Measurements from ENCODE around the gene GLO1.

GLO1 gene

GRCh38 chr6:38697846-38698245 is 5.1 kb downstream of the GLO1 start:
- Histone ChIP-seq H3K9ac (ENCODE audit: low read length) (no peak overlapping the region), H2AFZ (ENCODE audit: low read length) (no peak overlapping the region), H3K4me3 (ENCODE audit: low read depth, low read length, poor library complexity, severe bottlenecking) (no peak overlapping the region), H3K79me2 (ENCODE audit: insufficient read depth, low read length) (peaks cover 61% of the 10 kb centered on the region), H3F3A (ENCODE audit: insufficient read depth, low read length) (no peaks in the 10 kb centered on the region), H3K36me3 (ENCODE audit: insufficient read depth, low read length) (peaks cover 64% of the 10 kb centered on the region), H3K9me2 (ENCODE audit: low read depth, low read length) (no peaks in the 10 kb centered on the region), H3K4me1 (ENCODE audit: insufficient read depth, low read length, severe bottlenecking) (no peaks in the 10 kb centered on the region), H4K20me1 (ENCODE audit: insufficient read depth, low read length) (no peaks in the 10 kb centered on the region), H3K9me3 (ENCODE audit: low read length) (peaks cover 4% of the 10 kb centered on the region), H3K27me3 (ENCODE audit: insufficient read depth, low read length) (no peaks in the 10 kb centered on the region), H3K4me2 (ENCODE audit: low read length) (no peak overlapping the region), H3K27ac (ENCODE audit: low read depth, low read length, poor library complexity, severe bottlenecking) (no peak overlapping the region)
- TF ChIP-seq EZH2 (IDR thresholded peaks at IDR 0.05; ENCODE audit: borderline replicate concordance, low read length): no peak
- TF ChIP-seq, protein P1, sequence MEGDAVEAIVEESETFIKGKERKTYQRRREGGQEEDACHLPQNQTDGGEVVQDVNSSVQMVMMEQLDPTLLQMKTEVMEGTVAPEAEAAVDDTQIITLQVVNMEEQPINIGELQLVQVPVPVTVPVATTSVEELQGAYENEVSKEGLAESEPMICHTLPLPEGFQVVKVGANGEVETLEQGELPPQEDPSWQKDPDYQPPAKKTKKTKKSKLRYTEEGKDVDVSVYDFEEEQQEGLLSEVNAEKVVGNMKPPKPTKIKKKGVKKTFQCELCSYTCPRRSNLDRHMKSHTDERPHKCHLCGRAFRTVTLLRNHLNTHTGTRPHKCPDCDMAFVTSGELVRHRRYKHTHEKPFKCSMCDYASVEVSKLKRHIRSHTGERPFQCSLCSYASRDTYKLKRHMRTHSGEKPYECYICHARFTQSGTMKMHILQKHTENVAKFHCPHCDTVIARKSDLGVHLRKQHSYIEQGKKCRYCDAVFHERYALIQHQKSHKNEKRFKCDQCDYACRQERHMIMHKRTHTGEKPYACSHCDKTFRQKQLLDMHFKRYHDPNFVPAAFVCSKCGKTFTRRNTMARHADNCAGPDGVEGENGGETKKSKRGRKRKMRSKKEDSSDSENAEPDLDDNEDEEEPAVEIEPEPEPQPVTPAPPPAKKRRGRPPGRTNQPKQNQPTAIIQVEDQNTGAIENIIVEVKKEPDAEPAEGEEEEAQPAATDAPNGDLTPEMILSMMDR (IDR thresholded peaks at IDR 0.05; ENCODE audit: low read length): no peak

DNA sequence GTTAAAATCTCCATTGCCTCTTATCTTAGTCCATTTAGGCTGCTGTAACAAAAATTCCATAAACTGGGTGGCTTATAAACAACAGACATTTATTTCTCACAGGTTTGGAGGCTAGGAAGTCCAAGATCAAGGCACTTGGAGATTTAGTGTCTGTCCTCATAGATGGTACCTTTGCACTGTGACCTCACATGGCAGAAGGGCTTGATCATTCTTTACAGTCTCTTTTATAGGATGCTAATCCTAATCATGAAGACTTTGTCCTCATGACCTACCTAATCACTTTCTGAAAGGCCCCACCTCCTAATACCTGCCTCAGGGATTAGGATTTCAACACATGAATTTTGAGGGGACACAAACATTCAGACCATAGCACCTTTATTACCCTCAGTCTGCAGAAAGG is 6.6 kb downstream of the GLO1 start:
- Histone ChIP-seq H3F3A (ENCODE audit: insufficient read depth, low read length) (no peaks in the 10 kb centered on the region), H3K27me3 (ENCODE audit: insufficient read depth, low read length) (no peaks in the 10 kb centered on the region), H3K9me2 (ENCODE audit: low read depth, low read length) (no peaks in the 10 kb centered on the region), H4K20me1 (ENCODE audit: insufficient read depth, low read length) (no peaks in the 10 kb centered on the region), H3K4me3 (ENCODE audit: low read depth, low read length, poor library complexity, severe bottlenecking) (no peak overlapping the region), H3K9me3 (ENCODE audit: low read length) (peaks cover 4% of the 10 kb centered on the region), H3K9ac (ENCODE audit: low read length) (no peak overlapping the region), H3K27ac (ENCODE audit: low read depth, low read length, poor library complexity, severe bottlenecking) (no peak overlapping the region), H3K36me3 (ENCODE audit: insufficient read depth, low read length) (peaks cover 60% of the 10 kb centered on the region), H3K4me1 (ENCODE audit: insufficient read depth, low read length, severe bottlenecking) (no peaks in the 10 kb centered on the region), H2AFZ (ENCODE audit: low read length) (no peak overlapping the region), H3K79me2 (ENCODE audit: insufficient read depth, low read length) (peaks cover 72% of the 10 kb centered on the region), H3K4me2 (ENCODE audit: low read length) (no peak overlapping the region)
- no peak for TF ChIP-seq EZH2 (IDR thresholded peaks at IDR 0.05; ENCODE audit: borderline replicate concordance, low read length)
- TF ChIP-seq, protein P1 (IDR thresholded peaks at IDR 0.05; ENCODE audit: low read length): no peak

- Histone ChIP-seq H3K36me3 (ENCODE audit: insufficient read depth, low read length) (peaks cover 55% of the 10 kb centered on the region), H3F3A (ENCODE audit: insufficient read depth, low read length) (no peaks in the 10 kb centered on the region), H3K4me1 (ENCODE audit: insufficient read depth, low read length, severe bottlenecking) (no peaks in the 10 kb centered on the region), H3K9me2 (ENCODE audit: low read depth, low read length) (no peaks in the 10 kb centered on the region), H3K27ac (ENCODE audit: low read depth, low read length, poor library complexity, severe bottlenecking) (no peak overlapping the region), H2AFZ (ENCODE audit: low read length) (no peak overlapping the region), H3K9ac (ENCODE audit: low read length) (no peak overlapping the region), H3K79me2 (ENCODE audit: insufficient read depth, low read length) (peaks cover 71% of the 10 kb centered on the region), H3K4me3 (ENCODE audit: low read depth, low read length, poor library complexity, severe bottlenecking) (no peak overlapping the region), H4K20me1 (ENCODE audit: insufficient read depth, low read length) (no peaks in the 10 kb centered on the region), H3K4me2 (ENCODE audit: low read length) (no peak overlapping the region), H3K27me3 (ENCODE audit: insufficient read depth, low read length) (no peaks in the 10 kb centered on the region), H3K9me3 (ENCODE audit: low read length) (peaks cover 4% of the 10 kb centered on the region)
- TF ChIP-seq, protein P1 (IDR thresholded peaks at IDR 0.05; ENCODE audit: low read length): no peak
- TF ChIP-seq EZH2 (IDR thresholded peaks at IDR 0.05; ENCODE audit: borderline replicate concordance, low read length): no peak
These were observed 7.0 kb downstream of the GLO1 start for GRCh38 chr6:38695933-38696332.

Measured in OCI-LY1 (cell line).